Brain microvascular endothelial cell (primary cell): ENCODE results near the gene ANK2.

ENCODE experiments used
- DNase-seq: peaks from one replicate; pipeline ENCODE4 v3.0.0-alpha.2; 2020
- H3K27ac ChIP-seq: fragments of 250-450 bp; sonication (Bioruptor Pico); 2 replicates; pipeline ENCODE4 v1.5.1; 2020; ENCODE audit warnings: mild to moderate bottlenecking, moderate library complexity
- H3K27me3 ChIP-seq: fragments of 250-450 bp; sonication (Bioruptor Pico); replicated peaks from 2 replicates; pipeline ENCODE4 v1.5.1; 2020; ENCODE audit warnings: mild to moderate bottlenecking
- H3K36me3 ChIP-seq: fragments of 250-450 bp; sonication (Bioruptor Pico); replicated peaks from 2 replicates; pipeline ENCODE4 v1.5.1; 2020; ENCODE audit warnings: mild to moderate bottlenecking
- H3K4me3 ChIP-seq: 2 replicates; pipeline ENCODE4 v1.5.1; 2011; ENCODE audit warnings: low read depth, mild to moderate bottlenecking, control low read depth, low read length, moderate library complexity
- in situ Hi-C: cut with HindIII; loops from 2 replicates; pipeline ENCODE4 v1.10.0; 2017; ENCODE audit warnings: low sequenced_read_pairs, low pct_ligation_motif_present
- TF ChIP-seq, protein P1 (sequence below): IDR thresholded peaks from 2 replicates; pipeline ENCODE4 v1.5.1; 2011; ENCODE audit warnings: low read depth, mild to moderate bottlenecking, moderate library complexity, low read length, control low read depth, inconsistent platforms; ENCODE audit errors: missing control alignments

ANK2 gene

DNA sequence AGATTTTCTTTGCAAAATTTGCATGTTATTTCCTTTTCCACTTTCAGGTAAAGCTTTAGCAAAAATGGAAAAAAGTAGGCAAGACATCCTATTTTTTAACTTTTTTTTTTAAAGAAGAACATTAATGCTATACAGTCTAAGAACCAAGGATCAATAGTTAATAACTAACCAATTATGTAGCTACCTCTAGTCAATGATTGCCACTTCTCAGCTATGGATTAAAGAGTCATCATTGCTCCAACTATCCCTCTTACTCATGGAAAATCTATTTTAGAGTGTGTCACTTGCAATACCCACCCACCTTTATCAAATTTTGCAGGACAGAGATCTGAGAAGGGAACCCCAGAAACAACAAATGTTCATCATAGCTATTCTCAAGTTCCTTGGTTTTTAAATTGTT is 223.1 kb downstream of the ANK2 start:
- DNase-seq, result no peak
- Histone ChIP-seq H3K36me3 (no peaks in the 10 kb centered on the region), H3K4me3 (no peak overlapping the region), H3K27ac (no peak overlapping the region), H3K27me3 (no peaks in the 10 kb centered on the region)
- TF ChIP-seq, protein P1, sequence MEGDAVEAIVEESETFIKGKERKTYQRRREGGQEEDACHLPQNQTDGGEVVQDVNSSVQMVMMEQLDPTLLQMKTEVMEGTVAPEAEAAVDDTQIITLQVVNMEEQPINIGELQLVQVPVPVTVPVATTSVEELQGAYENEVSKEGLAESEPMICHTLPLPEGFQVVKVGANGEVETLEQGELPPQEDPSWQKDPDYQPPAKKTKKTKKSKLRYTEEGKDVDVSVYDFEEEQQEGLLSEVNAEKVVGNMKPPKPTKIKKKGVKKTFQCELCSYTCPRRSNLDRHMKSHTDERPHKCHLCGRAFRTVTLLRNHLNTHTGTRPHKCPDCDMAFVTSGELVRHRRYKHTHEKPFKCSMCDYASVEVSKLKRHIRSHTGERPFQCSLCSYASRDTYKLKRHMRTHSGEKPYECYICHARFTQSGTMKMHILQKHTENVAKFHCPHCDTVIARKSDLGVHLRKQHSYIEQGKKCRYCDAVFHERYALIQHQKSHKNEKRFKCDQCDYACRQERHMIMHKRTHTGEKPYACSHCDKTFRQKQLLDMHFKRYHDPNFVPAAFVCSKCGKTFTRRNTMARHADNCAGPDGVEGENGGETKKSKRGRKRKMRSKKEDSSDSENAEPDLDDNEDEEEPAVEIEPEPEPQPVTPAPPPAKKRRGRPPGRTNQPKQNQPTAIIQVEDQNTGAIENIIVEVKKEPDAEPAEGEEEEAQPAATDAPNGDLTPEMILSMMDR, result no peak
- in situ Hi-C loops, result no loop called here

DNA sequence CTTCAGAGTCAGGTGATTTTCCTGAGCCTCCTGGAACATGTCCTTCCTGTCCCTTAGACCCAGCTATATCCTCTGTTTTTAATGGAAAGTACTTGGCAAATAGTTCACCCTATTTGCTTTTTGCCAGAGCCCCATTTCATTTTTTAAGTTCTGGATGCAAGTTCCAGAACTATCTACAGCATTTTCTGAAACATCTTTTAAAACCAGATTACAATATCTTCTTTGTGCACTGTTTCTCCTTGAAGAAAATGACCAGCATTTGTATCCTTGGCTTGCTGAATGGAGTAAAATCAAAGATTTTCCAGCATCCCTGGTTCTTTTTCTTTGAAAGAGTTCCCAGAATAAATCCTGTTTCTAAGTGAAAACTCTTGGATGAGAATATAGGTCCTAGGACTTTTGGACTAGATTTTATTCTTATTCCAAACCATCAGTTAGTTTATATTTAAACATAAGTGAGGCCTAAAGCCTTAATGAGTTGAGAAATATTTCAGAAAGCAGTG is 224.3 kb downstream of the ANK2 start:
- H3K27me3 ChIP-seq, result no peaks in the 10 kb centered on the region
- H3K4me3 ChIP-seq, result no peak overlapping the region
- TF ChIP-seq, protein P1, result no peak
- H3K27ac ChIP-seq, result no peak overlapping the region
- no peaks in the 10 kb centered on the region for H3K36me3 ChIP-seq
- DNase-seq, result no peak
- in situ Hi-C loops, result no loop called here

DNA sequence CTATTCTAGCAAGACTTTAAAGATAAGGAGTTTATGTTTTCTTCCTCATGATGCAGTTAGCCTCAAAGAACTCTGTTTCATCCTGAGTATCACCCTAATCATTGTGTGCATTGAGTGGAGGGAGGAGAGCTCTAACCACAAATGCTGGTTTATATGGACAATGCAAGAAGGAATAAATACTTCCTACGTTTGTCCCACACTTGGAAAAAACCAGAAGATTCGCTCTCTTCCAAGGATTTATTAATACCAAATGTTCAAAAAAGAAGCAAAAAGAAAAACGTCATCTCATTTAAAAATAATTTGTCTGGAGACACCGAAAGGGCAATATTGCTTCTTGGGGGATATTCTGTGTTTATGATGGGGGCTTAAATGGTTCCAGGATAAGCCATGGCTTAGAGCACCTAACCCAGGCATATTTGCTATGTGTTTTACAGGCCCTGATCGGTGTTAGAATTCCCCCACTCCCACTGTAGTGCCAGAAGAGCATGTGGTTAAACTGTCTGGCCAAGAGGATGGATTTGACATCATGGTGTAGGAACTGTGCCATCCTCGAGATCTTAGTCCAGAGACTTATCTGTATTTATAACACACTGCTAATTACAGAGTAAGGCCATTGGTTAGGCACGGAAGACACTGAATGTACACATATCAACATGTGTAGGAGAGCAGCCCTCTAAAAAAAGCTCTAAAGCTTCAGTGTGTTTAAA is 227.2 kb downstream of the ANK2 start:
- TF ChIP-seq, protein P1, result no peak
- H3K4me3 ChIP-seq, result no peak overlapping the region
- in situ Hi-C loops, result no loop called here
- H3K27me3 ChIP-seq, result no peaks in the 10 kb centered on the region
- no peaks in the 10 kb centered on the region for H3K36me3 ChIP-seq
- no peak for DNase-seq
- no peak overlapping the region for H3K27ac ChIP-seq

DNA sequence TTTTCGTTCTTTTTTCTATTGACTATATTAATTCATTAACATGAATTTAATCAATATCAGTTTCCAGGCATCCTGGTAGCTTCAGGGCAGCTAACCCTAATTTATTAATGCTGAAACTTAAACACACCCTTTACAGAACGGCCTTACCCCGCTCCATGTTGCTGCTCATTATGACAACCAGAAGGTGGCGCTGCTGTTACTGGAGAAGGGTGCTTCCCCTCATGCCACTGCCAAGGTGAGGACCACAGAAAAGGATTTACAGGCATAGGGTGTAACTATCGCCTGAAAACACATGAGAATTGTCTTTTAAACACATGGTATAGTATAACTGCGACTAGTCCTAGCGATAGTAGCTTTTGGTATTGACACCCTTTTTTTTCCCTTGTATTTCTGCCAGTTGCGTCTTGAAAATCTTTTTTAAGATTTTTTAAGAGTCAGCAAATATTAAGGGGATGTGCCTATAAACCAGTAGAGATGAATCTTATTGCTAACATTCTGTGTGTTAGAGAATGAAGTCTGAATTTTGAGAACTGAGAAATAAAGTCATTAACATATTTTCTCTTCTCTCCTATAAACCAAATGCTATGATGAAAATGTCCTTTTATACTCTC is 229.0 kb downstream of the ANK2 start:
- no peak overlapping the region for H3K4me3 ChIP-seq
- DNase-seq, result peak; percentile 58
- H3K27ac ChIP-seq, result no peak overlapping the region
- no peaks in the 10 kb centered on the region for H3K27me3 ChIP-seq
- in situ Hi-C loops, result no loop called here
- H3K36me3 ChIP-seq, result no peaks in the 10 kb centered on the region
- TF ChIP-seq, protein P1, result peak; percentile 94

DNA sequence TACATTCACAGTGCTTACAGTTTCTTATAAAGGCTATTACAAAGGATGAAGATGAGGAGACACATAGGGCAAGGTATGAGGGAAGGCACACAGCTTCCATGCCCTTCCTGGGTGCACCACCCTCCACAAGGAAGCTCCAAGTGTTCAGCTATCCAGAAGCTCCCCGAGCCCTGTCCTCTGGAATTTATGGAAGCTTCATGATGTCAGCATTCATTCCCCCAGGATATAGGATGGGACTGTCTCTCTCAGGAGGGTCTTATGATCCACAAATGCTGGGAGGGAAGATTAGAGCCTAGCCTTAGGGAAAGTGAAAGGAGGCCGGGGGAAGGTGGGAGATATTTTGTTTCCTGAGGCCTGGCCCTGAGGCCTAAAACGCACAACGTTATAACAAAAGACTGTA is 236.0 kb downstream of the ANK2 start:
- in situ Hi-C loops, result no loop called here
- Histone ChIP-seq H3K27ac (no peak overlapping the region), H3K4me3 (no peak overlapping the region), H3K36me3 (no peaks in the 10 kb centered on the region), H3K27me3 (no peaks in the 10 kb centered on the region)
- TF ChIP-seq, protein P1, result no peak
- no peak for DNase-seq
